ENCODE measurements around the gene KCNK13.

DNA sequence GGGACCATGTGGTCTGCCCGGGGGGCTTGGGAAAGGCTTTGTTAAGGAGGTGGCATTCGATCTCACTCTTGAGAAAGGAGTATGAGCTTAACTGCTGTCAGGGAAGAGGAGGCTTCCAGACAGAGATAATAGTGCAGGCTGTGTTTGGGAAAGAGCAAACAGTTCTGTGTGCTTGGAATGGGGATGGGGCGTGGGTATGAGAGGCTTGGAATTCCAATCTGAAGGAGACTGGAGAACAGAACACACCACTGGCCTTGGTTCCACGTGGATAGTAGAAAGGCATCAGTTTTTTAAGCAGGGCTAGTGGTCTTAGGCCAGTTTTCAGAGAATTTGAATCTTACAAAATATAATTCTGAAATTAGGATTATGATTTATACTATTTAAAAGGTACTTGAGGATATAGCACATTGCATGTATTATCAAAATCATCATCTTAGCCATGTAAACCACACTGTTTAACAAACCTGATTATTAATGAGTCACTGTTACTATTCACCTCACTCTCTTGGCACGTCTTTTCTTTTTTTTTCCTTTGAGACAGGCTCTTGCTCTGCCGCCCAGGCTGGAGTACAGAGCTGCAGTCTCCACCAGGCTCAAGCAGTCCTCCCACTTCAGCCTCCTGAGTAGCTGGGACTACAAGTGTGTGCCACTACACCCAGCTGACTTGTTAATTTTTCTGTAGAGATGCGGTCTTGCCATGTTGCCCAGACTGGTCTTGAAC, 38.5 kb upstream of the KCNK13 start:
- TF ChIP-seq, protein P1, sequence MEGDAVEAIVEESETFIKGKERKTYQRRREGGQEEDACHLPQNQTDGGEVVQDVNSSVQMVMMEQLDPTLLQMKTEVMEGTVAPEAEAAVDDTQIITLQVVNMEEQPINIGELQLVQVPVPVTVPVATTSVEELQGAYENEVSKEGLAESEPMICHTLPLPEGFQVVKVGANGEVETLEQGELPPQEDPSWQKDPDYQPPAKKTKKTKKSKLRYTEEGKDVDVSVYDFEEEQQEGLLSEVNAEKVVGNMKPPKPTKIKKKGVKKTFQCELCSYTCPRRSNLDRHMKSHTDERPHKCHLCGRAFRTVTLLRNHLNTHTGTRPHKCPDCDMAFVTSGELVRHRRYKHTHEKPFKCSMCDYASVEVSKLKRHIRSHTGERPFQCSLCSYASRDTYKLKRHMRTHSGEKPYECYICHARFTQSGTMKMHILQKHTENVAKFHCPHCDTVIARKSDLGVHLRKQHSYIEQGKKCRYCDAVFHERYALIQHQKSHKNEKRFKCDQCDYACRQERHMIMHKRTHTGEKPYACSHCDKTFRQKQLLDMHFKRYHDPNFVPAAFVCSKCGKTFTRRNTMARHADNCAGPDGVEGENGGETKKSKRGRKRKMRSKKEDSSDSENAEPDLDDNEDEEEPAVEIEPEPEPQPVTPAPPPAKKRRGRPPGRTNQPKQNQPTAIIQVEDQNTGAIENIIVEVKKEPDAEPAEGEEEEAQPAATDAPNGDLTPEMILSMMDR (IDR thresholded peaks at IDR 0.05; ENCODE audit: borderline replicate concordance, extremely low read depth, low read length, poor library complexity, severe bottlenecking): no peak
- TF ChIP-seq EZH2 (IDR thresholded peaks at IDR 0.05; ENCODE audit: borderline replicate concordance, low read depth, low read length, severe bottlenecking): no peak

All from DND-41 (cell line).